Renal pelvis (tissue), 4 donors: ENCODE data around the gene SLF2. TPM values are rescaled to one million over a fixed set of nuclear protein-coding genes. Genes with fewer than 3 reads are reported as not detected.

ENCODE experiments used
- DNase-seq: peaks from one replicate; pipeline ENCODE4 v3.0.0-alpha.2; 2013
- polyA plus RNA-seq, 3 donors: library from polyadenylated mRNA; unstranded; fragments of 120-200 nt; gene quantifications; one replicate each; pipeline ENCODE4 v1.2.1, GENCODE V29; 2013; ENCODE audit not compliant: insufficient read length in 3 of 3

The SLF2 gene
- polyA plus RNA-seq, 3 donors = 29.9 to 47.6 (median 44.8) TPM

- DNase-seq = peak; percentile 91
Measured at GRCh38 chr10:101012525-101013364, 100.0 kb downstream of the SLF2 start.

- no peak for DNase-seq
Measured at GRCh38 chr10:101013365-101013825, 100.6 kb downstream of the SLF2 start.

GRCh38 chr10:101014230-101014884 is 101.6 kb downstream of the SLF2 start:
- no peak for DNase-seq

Other genes with a start within 250 kb of the SLF2 start
- 100 to 1,000 TPM; 175 to 250 (median 236) TPM for gene PAX2, start 167.4 kb upstream of the SLF2 start, polyA plus RNA-seq
- 10 to 100 TPM; 49.8 to 67.6 (median 61.7) TPM for gene SEMA4G, start 56.5 kb downstream of the SLF2 start, polyA plus RNA-seq
- 100 to 1,000 TPM in 2 of 3 donors, 10 to 100 TPM in 1; 94.5 to 128 (median 103) TPM for gene MRPL43, start 74.5 kb downstream of the SLF2 start, polyA plus RNA-seq
- 10 to 100 TPM; 14.3 to 17.9 (median 16.7) TPM for gene TWNK, start 74.6 kb downstream of the SLF2 start, polyA plus RNA-seq
- gene LZTS2, start 86.8 kb downstream of the SLF2 start, polyA plus RNA-seq = 10 to 100 TPM; 70.0 to 80.1 (median 76.2) TPM
- gene PDZD7, start 118.2 kb downstream of the SLF2 start, polyA plus RNA-seq = 1 to 10 TPM; 2.8 to 5.6 (median 3.2) TPM
- 10 to 100 TPM; 20.4 to 31.1 (median 26.9) TPM for gene SFXN3, start 118.3 kb downstream of the SLF2 start, polyA plus RNA-seq
- 10 to 100 TPM; 10.1 to 13.6 (median 10.5) TPM for gene KAZALD1, start 149.0 kb downstream of the SLF2 start, polyA plus RNA-seq
- under 1 TPM in 2 of 3 donors, not detected in 1; 0.05 to 0.11 TPM for gene TLX1, start 218.3 kb downstream of the SLF2 start, polyA plus RNA-seq